HG03565 (cell line): ENCODE data around the gene CAPN15.

Experiments used
- ATAC-seq: cut with Tn5 transposase; IDR thresholded peaks from one replicate; pipeline ENCODE4 v1.9.1; 2021; ENCODE audit warnings: mild to moderate bottlenecking, moderate library complexity; ENCODE audit not compliant: unreplicated experiment

CAPN15 gene

DNA sequence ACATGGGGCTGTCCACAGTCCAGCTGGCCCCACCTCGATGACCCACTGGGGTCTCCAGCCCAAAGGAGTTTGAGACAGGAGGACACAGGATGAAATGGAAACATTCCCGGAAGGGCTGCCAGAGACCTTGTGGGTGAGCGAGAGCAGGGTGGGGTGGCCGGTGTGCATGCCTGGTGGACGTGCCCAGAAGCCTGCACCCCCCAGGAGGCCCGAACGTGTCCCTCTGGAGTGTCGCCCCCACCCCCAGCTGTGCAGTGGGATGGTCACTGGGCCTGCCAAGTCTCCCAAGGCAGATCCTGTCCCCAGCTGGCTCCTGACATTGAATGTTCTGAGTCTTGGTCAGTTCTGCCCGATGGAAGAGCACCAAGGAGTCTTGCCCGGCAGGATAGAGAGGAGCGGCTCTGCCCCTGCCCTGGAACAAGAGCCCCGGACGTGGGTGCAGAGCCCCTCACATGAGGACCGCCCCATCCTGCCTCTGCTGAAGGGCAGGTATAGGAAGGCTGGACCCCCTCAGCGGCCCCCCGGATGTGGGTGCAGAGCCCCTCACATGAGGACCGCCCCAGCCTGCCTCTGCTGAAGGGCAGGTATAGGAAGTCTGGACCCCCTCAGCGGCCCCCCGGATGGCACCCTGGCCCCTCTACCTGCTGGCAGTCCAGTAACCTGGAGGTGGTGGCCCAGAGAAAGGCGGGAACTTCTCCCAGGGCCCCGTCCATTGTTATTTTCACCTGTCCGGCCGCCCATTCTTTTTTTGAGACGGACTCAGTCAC lies 3.1 kb upstream of the CAPN15 start:
- no peak for ATAC-seq

DNA sequence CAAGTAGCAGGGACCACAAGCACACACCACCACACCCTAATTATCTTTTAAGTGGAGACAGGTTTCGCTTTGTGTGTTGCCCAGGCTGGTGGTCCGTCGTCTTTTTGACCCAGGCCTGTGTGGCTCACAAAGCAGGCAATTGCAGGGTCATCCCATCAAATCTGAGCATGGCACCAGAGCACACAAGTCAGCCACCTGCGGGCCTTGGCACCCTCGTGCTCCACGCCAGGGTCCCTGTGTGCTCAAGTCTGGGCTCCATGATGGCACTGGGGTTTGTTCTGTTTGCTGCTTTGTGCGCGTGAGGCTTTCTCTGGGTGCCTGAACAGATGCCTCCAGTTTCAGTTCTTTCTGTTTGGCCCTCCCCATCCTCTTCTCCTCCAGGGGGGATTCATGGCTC lies 2.4 kb upstream of the CAPN15 start:
- no peak for ATAC-seq

DNA sequence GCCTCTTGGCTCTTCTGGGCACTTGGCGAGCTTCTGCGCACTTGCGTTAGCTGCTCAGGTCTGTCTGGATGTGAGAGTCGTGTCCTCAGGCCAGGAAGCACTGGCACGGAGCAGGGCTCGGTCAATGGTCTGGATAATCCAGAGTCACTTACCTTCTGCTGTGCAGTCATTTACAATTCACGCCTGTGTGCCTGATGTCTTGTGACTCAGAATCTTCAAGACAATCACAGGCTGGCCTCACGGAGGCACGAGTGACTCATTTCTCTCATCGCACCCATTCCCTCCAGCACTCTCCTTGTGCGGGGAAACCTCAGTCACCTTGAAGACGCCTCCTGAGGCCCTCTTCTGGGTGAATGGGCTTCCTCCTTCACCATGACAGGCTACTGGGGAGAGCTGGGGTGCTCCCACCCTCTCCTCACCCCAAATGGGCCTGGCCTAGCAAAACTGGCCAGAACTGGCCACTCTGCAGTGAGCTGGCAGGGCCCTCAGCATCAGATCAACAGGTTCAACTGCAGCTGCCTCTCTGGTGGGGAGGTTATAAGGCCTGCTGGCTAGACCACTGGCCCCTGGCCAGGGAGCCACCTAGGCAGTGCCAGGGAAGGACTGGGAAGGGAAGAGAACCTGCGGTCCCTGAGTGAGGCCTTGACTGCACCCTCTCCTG lies 1.9 kb upstream of the CAPN15 start:
- ATAC-seq = no peak

DNA sequence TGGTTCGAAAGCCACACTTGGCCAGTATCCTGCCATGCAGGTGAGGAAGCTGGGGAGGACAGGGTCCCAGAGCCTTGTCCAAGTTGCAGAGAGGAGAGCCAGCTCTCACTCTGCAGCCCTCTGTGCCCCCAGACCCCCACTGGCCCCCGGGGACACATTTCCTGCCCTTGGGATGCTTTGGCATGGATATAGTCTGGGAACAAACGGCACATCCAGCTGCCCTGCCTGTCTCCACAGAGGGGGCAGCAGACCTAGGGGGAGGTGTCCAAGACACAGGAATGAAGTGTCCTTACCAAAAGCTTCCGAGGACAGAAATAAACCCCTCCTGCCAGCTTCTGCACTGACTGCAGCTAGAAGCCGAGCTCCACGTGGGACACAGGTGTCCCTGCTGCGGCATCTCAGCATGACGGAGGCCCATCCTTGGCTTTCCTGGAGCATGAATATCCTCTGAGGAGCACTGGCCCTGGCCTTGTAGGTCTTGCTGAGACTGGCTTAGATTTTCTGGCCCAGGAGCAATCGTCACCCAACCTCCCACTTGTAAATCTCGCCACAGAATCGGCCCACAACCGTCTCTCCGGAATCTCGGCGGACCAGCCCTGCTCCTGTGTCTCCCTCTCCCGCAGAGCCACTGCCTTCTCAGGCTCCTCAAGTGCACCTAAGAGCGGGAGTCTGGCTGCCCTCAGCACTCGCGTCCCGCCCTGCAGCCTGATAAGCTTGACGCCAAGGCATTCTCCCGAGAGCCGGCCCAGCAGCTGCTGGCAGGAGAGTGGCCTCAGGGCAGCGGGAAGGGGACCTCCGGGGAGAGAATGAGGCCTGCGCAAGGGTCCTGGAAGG lies 1.1 kb upstream of the CAPN15 start:
- no peak for ATAC-seq

DNA sequence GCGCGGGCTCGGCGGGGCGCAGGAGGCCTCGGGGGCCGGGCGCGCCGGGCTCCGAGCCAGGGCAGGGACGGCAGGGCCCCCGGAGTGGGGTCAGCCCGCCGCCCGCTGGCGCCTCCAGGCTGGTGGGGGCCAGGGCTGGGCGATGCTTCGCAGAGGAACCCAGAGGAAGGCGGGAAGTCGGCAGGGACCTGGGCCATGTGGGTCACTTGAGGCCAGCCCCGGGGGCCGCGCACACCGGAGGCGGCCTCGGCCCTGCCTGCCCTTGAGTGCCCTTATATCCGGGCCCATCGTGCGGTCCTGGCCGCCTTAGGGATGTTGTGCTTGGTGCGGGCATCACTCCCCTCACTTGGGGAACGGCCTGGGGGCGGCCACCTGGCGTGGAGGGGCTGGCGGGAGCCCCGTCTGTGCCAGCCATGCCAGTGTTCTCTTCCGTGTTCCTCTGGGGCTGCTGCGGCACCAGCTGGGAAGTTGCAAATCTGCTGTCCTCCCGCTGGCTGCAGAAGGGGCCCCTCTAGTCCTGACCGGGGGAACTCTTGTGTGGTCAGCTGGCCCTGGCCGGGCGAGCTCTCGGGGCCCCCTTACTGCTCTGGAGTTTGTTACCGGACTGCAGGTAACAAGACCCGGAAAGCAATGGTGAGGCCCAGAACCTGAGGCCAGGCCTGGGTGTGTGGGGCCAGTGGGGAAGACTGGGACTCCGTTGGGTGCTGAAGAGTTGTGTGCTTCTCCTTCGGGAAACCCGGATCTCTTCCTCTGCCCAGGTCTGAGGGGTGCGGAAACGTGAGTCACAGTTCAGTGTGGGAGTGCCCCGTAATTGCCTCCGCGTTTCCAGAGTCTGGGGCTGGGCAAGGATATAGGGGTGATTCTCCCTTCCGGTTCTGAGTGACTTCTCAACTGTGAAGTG lies 849 bp downstream of the CAPN15 start:
- ATAC-seq = peak; percentile 4

DNA sequence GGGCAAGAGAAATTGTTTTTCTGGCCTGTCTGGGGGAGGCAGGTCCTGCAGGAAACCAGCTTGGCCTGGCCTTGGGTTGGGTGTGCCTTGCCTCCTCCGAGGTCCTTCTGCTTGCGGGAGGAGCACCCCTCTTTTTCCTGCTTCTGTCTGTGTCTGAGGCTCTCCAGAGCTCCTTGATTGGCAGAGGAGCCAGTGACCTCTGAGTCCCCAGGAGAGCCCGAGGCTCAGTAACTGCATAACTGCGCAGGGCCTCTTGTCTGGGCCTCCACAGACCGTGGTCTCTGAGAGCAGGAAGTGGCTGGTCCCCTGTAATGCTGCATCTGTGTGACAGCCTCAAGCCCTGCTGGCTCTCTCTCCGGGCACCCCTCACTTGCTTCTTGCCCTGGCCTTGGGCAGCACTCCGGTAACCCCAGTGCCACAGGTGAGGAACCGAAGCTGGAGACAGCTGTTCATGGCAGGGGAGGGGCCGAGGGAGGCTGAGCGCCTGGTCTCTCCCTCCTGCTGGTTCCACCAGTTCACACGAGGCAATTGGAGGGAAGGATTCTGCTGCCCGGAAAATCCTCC lies 1.6 kb downstream of the CAPN15 start:
- no peak for ATAC-seq

DNA sequence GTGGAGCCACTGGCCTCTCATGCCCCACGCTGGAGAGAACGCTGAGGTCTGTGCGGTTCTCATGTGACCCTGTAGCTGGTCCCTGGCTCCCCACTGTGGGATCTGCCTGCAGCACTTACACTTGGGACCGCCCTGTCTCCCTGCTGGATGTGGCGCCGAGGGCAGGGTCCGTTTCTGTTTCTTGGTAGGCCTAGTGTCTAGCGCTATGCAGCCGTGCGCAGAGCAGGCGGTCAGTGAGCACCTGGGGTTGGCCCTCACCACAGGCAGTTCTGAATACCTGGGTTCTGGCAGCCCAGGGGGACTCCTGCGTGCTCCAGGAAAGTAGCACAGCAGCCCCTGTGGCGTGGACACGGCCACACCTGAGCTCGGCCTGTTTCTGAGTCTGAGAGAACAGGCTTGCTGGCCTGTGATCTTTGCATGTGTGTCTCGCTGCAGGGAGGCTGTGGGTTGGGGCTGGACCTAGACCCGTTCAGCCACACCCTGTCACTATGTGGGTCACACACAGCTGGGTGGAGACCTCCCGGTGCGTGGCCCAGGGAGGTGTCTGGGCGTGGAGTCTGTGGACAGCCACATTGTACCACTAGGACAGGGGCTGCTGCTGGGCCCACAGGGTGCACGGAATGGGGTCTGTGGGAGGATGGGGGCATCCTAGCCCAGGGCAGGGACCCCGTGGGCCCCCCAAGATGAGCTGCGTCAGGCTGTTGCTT lies 2.8 kb downstream of the CAPN15 start:
- ATAC-seq = no peak

DNA sequence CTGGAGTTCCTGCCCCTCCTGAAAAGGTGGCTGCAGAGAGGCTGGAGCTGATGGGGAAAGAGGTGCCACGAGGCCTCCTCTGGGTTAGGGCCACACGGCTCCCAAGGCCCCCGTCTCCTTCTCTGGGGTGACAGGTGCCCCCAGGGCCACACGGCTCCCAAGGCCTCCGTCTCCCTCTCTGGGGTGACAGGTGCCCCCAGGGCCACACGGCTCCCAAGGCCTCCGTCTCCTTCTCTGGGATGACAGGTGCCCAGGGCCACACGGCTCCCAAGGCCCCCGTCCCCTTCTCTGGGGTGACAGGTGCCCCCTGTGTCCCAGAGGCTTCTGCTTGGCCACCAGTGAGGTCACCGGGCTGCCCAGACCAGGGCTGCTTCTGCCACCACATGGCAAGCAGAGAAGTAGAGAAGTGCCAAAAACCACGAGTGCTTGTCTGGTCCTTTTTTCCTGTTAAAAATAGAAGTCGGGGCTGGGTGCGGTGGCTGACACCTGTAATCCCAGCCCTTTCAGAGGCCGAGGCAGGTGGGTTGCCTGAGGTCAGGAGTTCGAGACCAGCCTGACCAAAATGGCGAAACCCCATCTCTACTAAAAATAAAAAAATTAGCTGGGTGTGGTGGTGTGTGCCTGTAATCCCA lies 4.1 kb downstream of the CAPN15 start:
- ATAC-seq = no peak

DNA sequence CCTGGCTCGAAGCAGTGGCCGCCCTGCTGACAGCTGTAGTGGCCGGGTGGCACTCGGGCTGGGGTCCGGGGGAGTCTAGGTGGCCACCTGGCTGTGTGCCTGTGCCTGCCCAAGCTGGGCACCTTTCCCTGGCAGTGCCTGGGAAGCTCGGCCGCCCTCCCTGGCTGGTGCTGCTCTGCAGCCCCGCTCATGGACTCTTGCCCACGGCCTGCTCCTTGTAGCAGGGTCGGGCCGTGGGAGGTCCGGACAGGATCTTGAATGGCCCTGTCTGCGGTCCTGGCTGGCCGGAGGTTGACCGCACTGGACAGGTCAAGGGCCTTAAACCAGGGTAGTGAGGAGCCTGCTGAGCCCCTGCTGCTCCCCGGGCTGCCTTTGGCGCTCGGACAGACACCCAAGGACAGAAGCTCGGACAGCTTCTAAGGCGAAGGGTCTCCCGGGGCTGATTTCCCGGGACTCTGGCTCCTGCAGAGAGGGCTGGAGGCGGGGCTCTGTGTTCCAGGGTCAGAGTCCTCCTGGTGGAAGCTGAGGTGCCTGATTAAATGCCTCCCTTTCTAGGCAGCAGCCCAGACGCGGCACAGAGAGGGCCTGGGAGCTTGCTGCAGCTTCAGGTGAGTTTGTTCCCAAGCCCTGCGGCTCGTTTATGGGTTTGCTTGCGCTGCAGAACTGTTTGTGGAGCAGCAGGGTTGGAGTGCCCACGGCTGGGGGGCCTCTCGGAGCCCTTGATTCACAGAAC lies 6.0 kb downstream of the CAPN15 start:
- no peak for ATAC-seq

DNA sequence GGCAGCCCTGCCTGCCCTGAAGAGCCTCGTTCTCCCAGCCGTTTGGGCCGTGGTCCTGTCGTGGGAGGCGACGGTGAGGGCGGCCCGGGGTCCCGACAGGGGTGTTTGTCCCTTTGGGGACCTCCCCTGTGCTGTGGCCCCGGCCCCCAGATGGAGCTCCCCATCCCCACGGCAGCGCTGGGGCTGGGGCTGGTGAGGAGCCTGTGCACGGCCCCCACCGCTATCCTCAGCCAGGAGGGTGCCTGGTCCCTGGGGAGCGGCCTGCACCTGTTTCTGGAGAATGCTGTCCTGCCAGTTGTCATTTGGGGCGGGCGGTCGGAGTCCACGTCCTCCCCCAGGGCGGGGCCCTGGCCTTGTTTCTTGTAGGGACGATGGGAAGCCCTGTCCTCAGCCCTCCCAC lies 6.6 kb downstream of the CAPN15 start:
- no peak for ATAC-seq

DNA sequence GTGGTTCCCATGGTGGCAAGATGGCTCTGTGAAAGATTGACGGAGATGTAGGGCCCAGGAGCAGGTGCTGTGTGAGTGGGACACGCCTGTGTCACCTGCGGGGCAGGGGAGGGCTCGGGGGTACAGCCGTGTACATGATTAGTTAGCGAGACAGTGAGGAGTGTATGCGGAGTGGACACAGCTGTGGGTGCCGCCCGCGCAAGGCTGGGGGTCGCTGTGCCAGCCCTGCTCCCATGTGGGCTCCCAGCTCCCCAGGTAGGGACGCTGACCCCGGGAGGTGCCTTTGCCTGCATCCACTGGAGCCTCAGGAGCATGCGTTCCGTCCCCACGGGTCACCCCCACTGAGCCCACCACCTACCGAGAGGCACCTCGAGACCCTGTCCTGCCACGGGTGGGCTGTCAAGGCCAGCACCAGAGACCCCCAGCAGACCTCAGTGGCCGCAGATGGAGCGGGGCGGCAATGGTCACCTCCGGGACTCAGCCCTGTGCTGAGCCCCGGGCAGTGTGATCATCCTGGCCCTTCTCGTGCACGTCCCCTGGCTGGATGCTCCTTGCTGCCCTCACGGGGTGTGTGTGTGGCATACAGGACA lies 7.4 kb downstream of the CAPN15 start:
- no peak for ATAC-seq

DNA sequence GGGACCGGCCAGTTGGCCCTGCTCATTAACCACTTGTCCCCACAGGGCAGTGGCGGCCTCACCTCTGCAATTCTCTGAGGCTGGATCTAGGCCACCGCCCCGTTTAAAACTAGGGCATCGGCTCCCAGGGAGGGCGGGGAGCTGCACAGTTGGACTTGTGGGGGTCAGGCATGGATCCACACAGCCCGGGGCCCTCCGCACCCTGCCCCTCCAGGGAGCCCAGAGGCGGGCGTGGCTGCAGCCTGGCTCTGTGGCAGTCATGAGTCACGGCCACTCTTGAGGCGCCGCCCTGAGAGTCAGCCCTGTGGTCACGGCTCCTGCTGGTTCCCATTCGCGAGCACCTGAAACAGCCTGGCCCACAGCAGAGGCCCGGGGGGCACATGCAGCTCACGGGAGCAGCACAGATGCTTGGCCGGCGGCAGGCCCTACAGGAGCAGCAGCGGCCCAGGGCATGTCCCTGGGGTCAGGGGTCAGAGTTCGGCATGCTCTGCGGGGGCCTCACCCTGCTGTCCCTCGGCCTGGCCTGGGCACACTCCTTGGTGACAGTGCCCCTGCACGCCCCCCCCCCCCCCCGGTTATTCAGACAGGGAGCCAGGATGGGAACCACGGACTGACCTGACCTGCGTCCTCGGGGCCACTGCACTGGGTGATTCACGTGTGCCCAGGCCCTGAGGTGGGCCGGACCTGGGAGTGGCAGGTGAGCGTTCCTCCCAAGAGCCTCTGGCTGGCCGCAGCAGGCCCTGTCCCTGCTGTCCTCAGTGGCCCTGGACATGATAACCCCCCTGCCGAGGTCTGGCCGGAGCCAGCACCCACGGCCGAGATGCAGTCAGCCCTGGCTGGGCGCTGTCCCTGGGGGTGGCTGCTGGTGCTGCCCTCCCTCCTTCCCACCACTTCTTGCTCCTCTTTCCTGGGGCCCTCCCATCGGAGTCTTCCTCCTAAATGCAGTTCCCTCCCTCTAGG lies 8.2 kb downstream of the CAPN15 start:
- ATAC-seq = no peak

DNA sequence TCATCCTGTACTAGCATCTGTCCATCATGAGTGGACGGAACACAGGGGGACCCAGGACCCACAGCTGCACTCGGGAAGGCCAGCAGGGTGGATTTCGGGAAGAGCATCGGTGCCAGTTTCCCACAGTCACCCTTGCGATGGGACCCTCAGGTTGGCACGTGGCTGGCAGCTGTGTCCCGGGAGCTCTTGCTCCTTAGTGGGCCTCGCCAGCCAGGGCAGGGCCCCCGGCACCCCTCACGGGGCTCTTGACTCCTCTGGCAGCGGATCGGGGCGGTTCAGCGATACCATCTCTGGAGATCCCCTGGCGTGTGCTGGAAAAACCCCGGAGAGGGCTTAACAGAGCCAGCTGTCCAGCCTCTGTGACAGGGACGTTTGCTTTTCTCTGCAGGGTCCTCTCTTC lies 9.2 kb downstream of the CAPN15 start:
- ATAC-seq = no peak

DNA sequence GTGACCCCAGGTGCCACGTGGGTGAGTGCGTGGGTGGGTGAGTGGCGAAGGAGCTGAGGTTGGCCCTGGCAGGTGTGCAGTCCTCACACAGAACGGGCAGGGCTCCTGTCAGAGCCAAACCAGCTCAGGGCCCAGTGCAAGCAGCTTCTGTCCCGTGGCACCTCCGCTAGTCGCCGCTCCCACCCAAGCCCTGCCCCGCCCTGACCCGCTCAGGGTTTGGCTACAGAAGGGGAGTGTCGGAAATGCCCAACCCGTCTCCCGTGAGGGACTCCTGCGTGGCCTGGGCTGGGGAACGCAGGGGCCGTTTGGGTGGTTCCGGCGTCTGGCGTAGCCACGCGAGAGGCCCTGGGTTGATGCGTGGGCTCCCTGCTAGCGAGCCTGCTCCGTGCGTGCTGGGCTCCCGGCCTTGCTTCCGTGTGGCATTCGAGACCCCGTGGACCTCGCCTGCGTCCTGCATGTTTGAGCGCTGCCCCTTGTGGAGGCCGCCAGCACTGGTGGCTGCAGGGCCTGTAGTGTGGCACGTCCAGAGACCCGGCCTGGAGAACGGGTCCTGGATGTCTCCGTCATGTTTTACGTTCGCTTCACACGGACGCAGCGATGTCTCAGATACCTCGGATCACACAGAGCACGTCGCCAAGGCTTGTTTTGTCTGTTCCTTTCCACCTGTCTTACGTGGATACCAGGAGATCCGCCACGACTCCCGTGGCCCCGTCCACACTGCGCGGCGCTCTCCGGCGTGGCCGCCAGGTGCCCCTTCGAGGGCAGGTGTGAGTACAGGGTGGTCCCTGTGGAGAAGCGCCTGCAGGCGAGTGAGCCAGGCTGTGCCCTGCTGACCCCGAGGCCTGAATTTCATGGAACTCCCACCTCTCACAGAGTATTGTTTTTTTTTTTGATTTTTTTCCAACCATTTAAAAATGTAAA lies 10.2 kb downstream of the CAPN15 start:
- ATAC-seq = no peak

DNA sequence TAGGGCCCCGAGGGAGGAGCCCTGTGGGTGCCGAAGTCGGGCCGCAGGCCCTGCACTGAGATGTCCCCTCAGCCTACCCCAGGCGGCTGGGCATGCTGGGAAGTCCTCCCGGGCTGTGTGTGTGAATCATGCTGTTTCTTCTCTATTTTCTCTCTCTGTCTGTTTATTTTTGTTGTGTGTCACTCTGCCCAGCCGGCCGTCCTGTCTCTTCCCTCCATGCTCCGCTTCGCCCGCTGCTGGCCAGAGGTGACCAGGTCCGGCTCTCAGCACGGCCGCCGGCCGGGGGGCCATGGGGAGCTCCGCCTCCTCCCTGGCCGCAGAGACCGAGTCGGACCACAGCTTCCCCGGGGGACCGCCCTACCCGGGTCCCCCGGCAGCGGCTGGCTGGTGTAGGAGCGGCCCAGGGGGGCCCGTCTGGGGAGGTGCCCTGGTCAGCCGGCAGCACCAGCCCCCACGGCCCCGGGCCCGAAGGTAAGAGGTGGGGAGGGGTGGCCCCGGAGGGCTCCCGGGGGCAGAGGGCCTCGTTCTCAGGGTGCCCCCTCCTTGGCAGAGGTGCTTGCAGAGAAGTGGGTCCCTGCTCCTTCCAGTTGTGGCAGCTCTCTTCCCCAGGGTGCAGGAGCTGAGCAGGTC lies 12.5 kb downstream of the CAPN15 start:
- no peak for ATAC-seq
